HG02970 (cell line): Measurements from ENCODE around the gene COX17.

ENCODE experiments used
- ATAC-seq: cut with Tn5 transposase; IDR thresholded peaks from one replicate; pipeline ENCODE4 v1.9.1; 2021; ENCODE audit warnings: mild to moderate bottlenecking, moderate library complexity, moderate number of reproducible peaks; ENCODE audit not compliant: unreplicated experiment, low FRiP score

Gene COX17

GRCh38 chr3:119626196-119626595 lies 51.0 kb downstream of the COX17 start:
- ATAC-seq: no peak

- no peak for ATAC-seq
These were observed 51.6 kb downstream of the COX17 start for GRCh38 chr3:119625451-119626153.

DNA sequence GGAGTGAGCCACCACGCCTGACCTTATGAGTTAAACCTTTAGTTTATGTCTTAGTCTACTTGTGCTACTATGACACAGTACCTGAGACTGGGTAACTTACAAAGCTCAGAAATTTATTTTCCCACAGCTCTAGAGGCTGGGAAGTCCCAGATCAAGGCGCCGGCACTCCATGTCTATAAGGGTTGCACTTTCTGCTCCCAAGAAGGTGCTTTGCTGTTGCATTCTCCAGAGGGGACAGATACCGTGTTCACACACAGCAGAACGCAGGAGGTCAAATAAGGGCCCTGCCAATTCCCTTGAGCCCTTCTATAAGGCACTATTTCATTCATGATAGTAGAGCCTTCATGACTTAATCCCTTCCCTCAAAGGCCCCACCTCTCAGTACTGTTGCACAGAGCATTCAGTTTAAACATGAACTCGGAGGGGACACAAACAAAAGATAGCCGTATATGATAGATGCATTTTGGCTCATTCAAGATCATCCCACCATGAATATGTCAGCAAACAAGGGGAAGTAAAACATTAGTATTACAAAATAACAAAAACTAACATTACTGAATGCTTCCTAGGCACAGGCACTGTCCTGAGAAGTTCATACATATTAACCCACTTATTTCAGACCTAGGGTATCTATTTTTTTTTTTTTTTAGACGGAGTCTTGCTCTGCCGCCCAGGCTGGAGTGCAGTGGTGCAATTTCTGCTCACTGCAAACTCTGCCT lies 53.0 kb downstream of the COX17 start:
- ATAC-seq: no peak

- no peak for ATAC-seq
These were observed 56.3 kb downstream of the COX17 start for GRCh38 chr3:119620899-119621298.
